GM21529 (cell line): ENCODE results near the gene NXPE3.
"Not testable (repeated sequence)": the region's sequence is repeated elsewhere in the genome, so short reads cannot be mapped to it uniquely, and the experiment has no call there.

Experiments
- ATAC-seq: cut with Tn5 transposase; IDR thresholded peaks from one replicate; pipeline ENCODE4 v1.9.1; 2021; ENCODE audit not compliant: unreplicated experiment

Gene NXPE3

DNA sequence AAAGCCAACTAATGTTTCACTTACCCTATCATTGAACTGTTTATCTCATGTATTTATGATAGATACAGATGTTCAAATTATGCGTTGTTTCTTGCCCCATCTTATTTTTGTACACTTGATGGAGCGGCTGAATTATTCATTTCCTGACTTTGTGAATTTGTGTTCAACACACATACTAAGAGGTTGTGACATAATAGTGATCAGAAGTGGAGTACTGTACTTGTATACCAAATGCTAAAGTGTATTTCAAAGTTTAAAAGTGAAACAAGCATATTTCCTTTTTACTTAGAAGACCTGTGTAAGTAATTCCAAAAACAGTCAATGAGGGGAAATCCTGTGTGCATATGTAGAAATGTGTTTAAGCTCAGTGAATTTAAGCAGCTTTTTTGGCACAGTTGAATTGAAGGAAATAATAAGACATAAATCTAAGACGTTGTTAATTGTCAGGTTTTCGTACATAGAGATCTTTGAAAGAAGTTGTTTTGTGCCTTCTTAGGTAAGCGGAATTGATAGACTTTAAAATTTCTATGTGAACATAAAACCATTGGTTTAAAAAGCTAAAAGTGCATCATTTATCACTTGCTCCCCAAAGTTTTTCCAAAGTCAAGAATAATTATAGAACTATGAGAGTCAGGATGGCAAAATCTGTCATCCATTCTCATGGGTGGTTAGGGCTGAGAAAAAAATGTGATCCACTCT lies 72.2 kb downstream of the NXPE3 start:
- no peak for ATAC-seq

- ATAC-seq, result no peak
Measured at GRCh38 chr3:101851850-101852714, 73.1 kb downstream of the NXPE3 start.

DNA sequence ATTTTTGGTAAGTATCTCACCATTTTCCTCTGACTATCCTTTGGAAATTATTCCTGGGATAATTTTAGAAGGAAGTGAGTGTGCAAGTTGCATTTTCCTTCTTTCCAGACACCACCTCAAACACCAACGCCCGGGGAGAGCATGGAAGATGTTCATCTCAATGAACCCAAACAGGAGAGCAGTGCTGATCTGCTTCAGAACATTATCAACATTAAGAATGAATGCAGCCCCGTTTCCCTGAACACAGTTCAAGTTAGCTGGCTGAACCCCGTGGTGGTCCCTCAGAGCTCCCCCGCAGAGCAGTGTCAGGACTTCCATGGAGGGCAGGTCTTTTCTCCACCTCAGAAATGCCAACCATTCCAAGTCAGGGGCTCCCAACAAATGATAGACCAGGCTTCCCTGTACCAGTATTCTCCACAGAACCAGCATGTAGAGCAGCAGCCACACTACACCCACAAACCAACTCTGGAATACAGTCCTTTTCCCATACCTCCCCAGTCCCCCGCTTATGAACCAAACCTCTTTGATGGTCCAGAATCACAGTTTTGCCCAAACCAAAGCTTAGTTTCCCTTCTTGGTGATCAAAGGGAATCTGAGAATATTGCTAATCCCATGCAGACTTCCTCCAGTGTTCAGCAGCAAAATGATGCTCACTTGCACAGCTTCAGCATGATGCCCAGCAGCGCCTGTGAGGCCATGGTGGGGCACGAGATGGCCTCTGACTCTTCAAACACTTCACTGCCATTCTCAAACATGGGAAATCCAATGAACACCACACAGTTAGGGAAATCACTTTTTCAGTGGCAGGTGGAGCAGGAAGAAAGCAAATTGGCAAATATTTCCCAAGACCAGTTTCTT lies 74.2 kb downstream of the NXPE3 start:
- ATAC-seq, result no peak

DNA sequence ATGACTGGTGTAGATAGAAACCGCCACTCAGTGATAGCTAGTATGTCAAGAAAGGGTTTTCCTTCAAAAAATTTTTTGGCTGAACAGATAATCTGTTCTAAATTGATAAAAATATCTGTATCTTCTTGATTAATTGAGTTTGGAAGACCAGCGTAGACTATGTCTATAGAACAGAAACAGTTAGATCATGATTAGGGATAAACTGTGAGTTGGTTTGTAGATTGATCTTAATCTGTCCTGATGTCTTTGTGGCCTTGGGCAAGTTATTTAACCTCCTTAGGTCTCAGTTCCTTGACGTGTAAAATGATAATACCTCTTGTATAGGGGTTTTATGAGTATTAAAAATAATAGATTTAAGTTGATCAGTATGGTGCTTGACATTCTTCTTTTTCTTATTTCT lies 75.0 kb downstream of the NXPE3 start:
- no peak for ATAC-seq

DNA sequence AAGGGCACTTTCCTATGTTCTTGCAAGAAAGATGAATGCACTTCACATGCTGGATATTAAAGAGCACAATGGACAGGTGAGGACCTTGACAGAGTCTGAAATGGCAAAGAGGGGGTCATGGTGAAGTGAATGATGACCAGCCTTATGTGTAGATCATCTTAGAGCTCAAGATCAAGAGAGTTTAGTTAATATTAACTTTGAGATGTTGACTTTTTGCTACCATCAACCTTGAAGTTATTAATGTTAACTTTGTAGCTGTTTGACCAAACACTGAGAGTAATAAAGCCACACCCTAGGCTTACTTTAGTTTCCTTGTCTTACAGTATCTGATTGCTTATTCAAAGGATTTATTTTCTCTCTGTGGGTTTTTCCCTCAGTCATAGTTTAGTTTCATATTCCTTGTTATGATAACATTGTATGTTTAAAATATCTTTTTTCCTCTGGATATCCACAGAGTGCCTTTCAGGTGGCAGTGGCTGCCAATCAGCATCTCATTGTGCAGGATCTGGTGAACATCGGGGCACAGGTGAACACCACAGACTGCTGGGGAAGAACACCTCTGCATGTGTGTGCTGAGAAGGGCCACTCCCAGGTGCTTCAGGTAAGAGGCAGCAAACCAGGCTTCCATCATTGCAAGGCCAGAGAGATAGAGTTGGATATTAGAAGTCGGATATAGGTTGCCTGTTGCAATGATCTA lies 75.7 kb downstream of the NXPE3 start:
- ATAC-seq, result no peak

GRCh38 chr3:101857301-101857741 lies 78.3 kb downstream of the NXPE3 start:
- no peak for ATAC-seq

DNA sequence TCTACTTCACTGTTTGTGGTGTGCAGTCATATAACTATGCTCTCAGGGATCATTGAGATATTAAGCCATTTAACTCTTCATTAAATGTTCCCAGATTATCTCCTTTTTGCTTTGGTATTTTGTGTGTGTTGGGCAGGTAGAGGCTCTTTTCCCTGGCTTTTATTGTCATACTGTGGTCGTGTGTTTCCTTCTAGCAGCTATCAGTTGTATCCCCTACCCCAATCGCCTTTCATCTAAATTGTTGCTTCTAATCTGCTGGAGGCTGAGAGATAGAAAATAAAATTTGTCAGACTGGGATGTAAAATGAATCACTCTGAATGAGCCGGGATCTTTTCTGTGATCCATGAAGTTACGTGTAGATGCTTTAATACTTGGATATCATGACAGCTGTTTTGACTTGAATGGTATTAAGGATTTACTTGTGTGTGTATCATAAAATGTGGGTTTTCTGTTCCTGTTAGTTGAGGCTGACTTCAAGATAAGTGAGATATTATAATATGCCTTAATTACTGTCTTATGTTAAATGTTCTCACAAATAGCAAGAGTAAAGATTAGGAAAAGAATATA lies 79.5 kb downstream of the NXPE3 start:
- no peak for ATAC-seq

- no peak for ATAC-seq
Measured at GRCh38 chr3:101859882-101860448, 81.0 kb downstream of the NXPE3 start.

DNA sequence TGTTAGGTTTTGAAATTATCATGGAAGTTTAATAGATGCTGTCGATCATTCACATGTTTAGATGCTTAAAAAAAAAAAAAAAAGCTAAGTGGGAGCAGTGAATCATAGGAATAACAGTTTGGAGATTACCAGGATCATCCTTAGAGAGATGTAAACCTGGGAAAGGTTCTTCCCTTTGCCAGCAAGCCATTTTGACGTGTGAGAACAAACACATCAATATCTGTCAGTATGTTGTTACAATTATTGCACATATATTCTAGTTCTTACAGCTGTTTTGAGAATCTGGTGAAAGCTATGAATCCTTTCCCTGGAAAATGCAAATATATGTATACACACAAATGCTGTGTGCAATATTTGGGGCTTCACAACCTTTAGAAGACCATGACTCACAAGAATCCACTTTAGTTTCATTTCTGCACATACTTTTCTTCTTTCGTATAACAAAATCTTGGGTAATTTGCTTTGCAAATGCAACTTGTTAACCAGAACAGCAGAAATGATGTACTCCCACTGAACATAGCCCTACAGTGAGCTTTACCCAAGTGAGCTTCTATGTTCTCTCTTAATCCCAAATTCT lies 82.3 kb downstream of the NXPE3 start:
- peak; percentile 46 for ATAC-seq

- no peak for ATAC-seq
Measured at GRCh38 chr3:101861789-101862415, 82.9 kb downstream of the NXPE3 start.

- no peak for ATAC-seq
Measured at GRCh38 chr3:101862416-101863165, 83.6 kb downstream of the NXPE3 start.

DNA sequence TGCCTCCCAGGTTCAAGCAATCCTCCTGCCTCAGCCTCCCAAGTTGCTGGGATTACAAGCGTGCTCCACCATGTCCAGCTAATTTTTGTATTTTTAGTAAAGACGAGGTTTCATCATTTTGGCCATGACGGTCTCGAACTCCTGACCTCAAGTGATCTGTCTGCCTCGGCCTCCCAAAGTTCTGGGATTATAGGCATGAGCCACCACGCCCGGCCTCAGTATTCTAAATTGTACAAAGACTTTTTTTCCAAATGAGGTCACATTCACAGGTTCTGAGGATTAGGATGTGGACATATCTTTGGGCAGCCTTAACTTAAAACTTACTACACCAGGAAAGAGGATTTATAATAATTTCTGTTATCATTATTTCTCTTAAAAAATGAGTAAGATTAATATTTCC lies 85.9 kb downstream of the NXPE3 start:
- ATAC-seq, result not testable (repeated sequence)

- no peak for ATAC-seq
Measured at GRCh38 chr3:101865751-101866509, 86.9 kb downstream of the NXPE3 start.

- no peak for ATAC-seq
Measured at GRCh38 chr3:101867511-101867910, 88.5 kb downstream of the NXPE3 start.

DNA sequence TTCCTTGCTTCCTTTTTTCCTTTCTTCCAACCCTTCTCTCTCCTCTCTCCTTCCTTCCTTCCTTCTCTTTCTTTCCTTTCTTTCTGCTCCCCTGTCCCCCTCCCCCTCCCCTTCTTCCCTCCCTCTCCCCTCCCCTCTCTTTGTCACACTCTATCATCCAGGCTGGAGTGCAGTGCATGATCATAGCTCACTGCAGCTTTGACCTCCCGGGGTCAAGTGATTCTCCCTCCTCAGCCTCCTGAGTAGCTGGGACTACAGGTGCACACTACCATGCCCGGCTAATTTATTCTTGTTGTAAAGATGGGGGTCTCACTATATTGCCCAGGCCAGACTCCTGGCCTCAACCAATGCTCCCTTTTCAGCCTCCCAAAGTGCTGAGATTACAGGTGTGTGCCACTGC lies 89.0 kb downstream of the NXPE3 start:
- ATAC-seq, result no peak

DNA sequence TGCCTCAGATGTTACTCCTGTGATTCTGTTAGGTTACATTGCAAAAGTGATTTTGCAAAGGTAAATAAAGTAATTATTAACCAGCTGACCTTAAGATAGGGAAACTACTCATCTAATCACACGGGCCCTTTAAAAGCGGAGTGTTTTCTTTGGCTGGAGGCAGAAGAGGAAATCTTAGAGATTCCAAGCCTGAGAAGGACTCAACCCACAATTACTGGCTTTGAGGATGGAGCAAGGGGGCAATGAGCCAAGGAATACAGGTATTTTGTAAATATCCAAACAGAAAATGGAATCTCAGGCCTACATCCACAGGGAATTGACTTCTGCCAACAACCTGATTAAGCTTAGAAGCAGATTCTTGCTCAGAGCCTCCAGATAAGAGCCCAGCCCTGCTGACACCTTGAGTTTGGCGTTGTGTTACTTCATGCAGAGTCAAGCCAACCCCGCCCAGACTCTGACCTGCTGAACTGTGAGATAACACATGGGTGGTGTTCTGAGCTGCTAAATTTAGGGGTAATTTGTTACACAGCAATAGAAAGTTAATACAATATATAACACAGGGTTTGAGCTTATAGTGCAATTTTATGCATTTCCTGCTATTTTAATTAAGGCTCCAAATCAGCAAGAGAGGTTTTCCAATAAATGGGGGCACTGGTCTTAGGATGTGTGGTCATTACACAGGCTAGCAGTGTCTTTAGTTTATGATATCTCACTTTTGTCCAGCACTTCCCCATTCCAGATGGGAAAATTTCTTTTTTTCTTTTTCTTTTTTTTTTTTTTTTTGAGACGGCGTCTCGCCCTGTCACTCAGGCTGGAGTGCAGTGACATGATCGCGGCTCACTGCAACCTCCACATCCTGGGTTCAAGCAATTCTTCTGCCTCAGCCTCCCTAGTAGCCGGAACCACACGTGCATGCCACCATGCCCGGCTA lies 89.8 kb downstream of the NXPE3 start:
- ATAC-seq, result no peak

DNA sequence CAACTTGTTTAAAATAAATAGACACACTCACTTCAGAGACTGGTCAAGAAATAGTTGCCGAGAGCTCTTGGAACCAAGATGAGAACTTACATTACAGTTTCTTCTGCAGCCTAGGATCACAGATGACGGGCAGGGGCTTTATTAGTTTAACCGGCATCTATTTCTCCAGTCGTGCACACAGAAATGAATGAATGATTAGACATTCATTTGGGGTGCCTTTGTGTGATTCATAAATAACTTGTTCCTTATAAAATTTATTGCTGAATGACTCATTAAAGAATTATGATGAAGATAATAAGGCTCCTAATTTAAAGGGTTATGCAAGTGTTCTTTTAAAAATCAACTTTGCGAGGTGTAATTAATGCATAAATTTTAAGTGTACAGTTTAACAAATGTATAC lies 91.1 kb downstream of the NXPE3 start:
- no peak for ATAC-seq
